SKM-1 (cell line): ENCODE results near the gene CACNA2D1.

Source experiments
- DNase-seq: peaks from one replicate; lab custom pipeline; 2025; ENCODE audit not compliant: unreplicated experiment; lab: John Stamatoyannopoulos, UW

CACNA2D1 gene

GRCh38 chr7:82126576-82126975 lies 317.0 kb downstream of the CACNA2D1 start:
- DNase-seq, result no peak

DNA sequence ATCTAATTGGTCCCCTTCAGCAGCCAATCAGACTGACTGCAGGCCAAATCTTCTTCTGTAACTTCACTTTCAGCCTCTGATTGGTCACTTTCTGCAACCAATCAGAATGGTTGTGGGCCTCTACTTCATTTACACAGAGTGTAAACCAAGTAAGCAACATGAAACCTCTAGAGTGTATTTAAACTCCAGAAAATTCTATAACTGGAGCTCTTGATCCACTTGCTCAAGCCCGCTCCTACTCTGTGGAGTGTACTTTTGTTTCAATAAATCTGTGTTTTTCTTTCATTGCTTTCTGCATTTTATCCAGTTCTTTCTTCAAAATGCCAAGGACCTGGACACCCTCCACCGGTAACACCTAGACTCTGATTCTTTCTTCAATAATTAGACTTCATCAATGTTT lies 319.1 kb downstream of the CACNA2D1 start:
- DNase-seq, result no peak

DNA sequence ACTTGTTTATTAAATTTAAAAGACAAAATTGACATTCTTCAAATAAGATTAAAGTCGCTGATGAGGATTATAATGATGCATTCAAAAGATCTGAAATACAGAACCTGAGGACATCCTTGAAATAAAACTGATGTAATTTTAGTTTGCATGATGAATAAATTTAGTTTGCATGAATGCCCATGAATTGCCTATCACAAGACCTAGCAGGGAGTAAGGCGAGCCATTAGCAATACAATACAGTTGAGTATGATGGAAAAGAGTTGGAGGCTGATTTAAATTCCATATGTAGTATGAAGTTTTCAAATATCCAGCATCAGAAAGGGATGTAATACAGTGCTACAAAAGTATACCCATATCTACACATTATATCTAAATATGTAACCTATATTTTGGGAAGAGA lies 321.3 kb downstream of the CACNA2D1 start:
- no peak for DNase-seq

GRCh38 chr7:82114237-82114636 lies 329.3 kb downstream of the CACNA2D1 start:
- no peak for DNase-seq

GRCh38 chr7:82110146-82110840 lies 333.3 kb downstream of the CACNA2D1 start:
- no peak for DNase-seq

GRCh38 chr7:82109288-82109687 lies 334.3 kb downstream of the CACNA2D1 start:
- no peak for DNase-seq

- DNase-seq, result no peak
These were observed 337.4 kb downstream of the CACNA2D1 start for GRCh38 chr7:82106201-82106600.

DNA sequence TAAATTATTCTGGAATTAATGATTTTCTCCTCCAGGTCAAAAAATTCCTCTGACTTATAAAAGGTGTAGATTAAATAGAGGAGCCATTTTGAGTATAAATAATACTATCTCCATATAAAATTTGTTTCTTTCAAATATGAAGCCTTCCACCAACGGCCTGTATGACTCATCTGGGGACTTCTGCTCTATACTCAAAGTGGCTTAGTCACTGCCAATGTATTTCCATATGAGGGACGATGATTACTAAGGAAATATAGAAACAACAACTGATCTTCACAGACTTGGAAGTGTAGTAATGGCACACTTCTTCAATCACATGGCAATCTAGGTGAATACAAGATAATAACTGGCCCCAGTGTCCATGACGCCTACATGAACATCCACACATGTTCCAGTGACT lies 338.1 kb downstream of the CACNA2D1 start:
- no peak for DNase-seq

DNA sequence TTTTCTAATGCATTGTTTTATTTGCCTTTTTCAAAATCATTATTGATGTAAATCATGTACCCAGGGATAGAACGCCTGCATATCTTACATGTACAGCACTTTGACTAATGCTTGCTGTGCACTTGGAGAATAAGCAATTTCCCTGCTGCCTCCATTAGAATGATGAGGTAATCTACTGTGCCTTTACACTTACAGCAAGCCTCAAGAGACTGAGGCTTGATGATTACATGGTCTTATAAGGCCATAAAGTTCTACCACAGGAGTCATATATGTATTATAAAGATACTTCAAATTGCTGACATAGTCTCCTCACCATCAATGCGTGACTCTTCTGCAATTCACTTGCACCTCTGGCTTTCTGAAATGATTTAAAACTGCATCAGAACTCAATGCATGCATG lies 345.2 kb downstream of the CACNA2D1 start:
- no peak for DNase-seq

DNA sequence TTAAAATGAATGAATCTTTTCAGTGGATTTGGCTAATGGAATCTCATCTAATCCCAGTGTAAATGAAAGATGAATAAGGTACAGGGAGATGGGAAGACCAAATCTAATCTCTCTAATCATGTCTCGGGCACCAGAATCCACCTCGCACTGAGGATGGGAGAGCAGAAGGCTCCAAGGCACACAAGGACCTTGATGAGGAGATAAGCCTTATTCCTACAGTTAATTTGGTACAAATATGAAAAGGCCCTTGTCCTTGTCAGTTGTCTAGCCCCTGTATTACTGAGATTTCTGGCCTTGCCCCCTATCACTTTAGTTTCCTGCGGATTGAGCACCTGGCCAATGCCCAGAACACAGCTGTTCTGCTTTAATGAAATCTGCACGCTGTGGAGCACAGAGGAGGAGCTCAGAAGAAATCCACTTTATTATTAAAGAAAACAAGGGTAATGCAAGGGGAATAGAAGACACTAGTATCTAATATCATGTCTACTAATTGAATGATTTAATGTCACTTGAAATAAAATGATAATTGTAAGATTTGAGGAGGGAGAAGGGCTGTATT lies 352.4 kb downstream of the CACNA2D1 start:
- DNase-seq, result no peak

DNA sequence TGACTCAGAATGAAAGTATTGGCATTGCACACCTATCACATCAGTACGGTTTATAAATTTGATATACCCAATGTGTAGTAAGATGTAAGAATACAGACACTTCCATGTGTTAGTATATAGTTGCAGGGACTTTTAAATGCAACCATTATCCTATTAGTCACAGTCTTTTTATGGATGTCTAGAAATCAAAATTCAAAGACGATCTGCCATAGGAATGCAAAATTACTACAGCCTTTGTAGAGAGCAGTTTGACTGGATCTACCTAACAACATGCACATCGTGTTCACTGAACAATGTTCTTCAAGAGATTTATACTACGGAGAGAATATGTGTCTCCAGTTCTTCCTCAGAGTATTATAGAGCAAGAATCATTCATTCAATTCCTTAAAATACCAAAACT lies 356.5 kb downstream of the CACNA2D1 start:
- no peak for DNase-seq

GRCh38 chr7:82085116-82085515 lies 358.5 kb downstream of the CACNA2D1 start:
- no peak for DNase-seq

- no peak for DNase-seq
These were observed 361.8 kb downstream of the CACNA2D1 start for GRCh38 chr7:82081644-82082224.

- DNase-seq, result no peak
These were observed 363.2 kb downstream of the CACNA2D1 start for GRCh38 chr7:82080254-82080927.

GRCh38 chr7:82079527-82079926 lies 364.1 kb downstream of the CACNA2D1 start:
- no peak for DNase-seq

GRCh38 chr7:82078807-82079206 lies 364.8 kb downstream of the CACNA2D1 start:
- DNase-seq, result no peak

- DNase-seq, result no peak
These were observed 372.1 kb downstream of the CACNA2D1 start for GRCh38 chr7:82071468-82071867.

DNA sequence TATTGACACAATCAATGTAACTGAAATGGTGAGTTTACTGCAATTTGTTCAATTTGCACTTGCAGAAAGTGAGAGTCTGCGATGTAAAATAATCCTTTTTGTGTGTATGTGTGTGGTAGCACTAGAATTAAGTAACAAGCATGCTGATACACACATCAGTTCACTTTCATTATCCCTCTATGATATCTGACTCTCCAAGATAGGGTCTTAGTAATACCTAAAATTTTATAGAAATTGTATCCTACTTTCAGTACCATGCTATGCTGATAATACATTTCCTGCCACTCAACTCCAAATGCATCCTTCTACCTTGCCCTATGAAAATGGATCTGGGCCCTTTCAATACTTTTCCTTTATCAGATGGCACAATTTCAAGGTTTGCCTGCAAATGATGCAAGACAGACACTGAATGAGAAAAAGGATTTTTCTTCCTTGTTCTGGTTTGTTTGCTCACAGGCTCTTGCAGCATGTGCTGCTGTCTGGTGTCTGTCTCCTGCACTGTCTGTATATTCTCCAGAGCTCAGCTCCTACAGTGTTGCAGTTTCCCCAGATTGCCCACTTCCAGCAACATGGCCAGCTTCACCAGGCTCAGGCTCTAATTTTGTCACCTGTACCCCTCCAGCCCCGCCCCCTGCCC lies 375.8 kb downstream of the CACNA2D1 start:
- no peak for DNase-seq

GRCh38 chr7:82057476-82057875 lies 386.1 kb downstream of the CACNA2D1 start:
- no peak for DNase-seq

GRCh38 chr7:82056282-82056681 lies 387.3 kb downstream of the CACNA2D1 start:
- no peak for DNase-seq

DNA sequence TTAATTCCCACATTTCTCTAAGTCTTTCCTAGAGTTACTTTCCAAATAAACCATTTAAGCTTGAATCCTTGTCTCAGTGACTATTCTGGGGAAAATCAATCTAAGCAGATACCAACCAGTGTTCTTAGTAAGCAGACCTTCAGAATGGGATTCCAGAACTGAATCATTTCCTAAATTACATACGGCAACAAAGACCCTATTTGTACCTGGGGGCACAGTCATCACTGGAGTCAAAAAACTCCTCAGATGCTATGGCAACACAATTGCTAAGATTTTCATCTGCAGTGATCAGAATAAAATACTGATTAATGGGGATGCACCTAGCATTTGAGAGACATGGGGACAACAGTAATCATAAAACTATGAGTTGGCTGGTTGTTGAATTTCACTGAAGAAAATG lies 389.0 kb downstream of the CACNA2D1 start:
- DNase-seq, result no peak
